Activated naive CD4-positive, alpha-beta T cell treated with anti-CD3 and anti-CD28 coated beads, Interleukin-2, amount 50 U/mL, for 24 hours (primary cell): ENCODE results near the gene THAP12.

Source experiments
- H3K27ac Mint-ChIP-seq: one replicate; pipeline ENCODE4 v1.8.0; 2021; ENCODE audit warnings: mild to moderate bottlenecking, mixed read lengths
- H3K27me3 Mint-ChIP-seq: one replicate; pipeline ENCODE4 v1.8.0; 2021; ENCODE audit warnings: mixed read lengths
- H3K36me3 Mint-ChIP-seq: one replicate; pipeline ENCODE4 v1.8.0; 2021; ENCODE audit warnings: mixed read lengths
- H3K4me1 Mint-ChIP-seq: one replicate; pipeline ENCODE4 v1.8.0; 2021; ENCODE audit warnings: mixed read lengths
- H3K4me3 Mint-ChIP-seq: one replicate; pipeline ENCODE4 v1.8.0; 2021; ENCODE audit warnings: mild to moderate bottlenecking, mixed read lengths
- H3K9me3 Mint-ChIP-seq: one replicate; pipeline ENCODE4 v1.8.0; 2021; ENCODE audit warnings: mixed read lengths

The THAP12 gene

DNA sequence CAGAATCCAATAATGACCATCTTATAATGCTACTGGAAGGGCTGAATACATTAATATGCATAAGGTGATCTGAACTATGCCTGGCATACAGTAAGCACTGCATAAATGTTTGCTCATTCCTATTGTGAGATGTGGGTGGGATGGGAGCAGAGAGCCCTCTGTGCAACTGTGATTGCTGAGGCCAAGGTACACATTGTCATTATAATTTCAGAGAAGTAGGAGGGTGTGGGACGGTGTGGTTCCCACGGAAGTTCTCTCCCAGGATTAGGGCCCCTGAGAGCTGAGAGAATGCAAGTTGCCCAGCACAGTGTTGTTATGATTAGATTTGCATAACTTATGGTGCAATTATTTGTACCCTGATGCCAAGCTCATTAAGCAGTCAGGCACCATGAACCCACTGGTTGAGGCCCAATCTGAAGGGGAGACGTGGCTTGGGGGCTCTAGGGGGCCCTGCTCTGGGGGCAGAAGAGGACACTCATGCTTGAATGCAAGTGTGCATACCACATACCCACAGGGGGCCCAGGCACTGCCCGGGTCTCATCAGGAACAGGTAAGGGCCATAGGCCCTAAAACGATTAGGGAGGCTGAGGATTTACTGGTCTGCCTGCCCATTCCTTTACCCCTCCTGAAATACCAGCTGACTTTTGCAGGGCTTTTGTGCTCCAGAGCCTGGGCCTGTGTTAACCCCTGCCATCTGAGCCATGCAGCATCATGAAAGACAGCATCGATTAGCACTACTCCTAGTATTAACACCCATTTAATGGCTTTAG is 72.8 kb downstream of the THAP12 start:
- no peak overlapping the region for H3K4me3 Mint-ChIP-seq
- H3K36me3 Mint-ChIP-seq = no peaks in the 10 kb centered on the region
- H3K27me3 Mint-ChIP-seq = no peaks in the 10 kb centered on the region
- H3K4me1 Mint-ChIP-seq = no peaks in the 10 kb centered on the region
- H3K9me3 Mint-ChIP-seq = no peaks in the 10 kb centered on the region
- no peak overlapping the region for H3K27ac Mint-ChIP-seq

DNA sequence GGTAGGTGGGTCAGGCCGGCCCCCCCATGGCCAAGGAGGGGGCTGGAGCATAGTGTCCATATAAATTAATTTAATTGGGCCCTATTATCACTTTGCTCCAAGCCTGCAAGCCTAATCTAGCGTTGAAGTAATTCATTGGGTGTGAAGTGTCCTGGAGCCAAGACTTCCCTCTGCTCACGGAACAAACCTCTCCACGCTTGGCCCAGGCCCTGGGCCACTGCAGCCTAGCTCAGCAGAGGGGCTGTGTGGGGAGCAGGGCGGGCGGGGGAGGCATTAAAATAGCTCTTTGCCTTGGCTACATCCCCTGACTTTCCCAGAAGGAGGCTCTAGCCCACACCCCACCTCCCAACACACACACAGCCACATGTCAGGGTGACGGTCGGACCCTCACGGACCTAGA is 73.5 kb downstream of the THAP12 start:
- no peaks in the 10 kb centered on the region for H3K36me3 Mint-ChIP-seq
- H3K9me3 Mint-ChIP-seq = no peaks in the 10 kb centered on the region
- H3K27me3 Mint-ChIP-seq = no peaks in the 10 kb centered on the region
- H3K4me1 Mint-ChIP-seq = no peaks in the 10 kb centered on the region
- H3K4me3 Mint-ChIP-seq = no peak overlapping the region
- H3K27ac Mint-ChIP-seq = no peak overlapping the region

DNA sequence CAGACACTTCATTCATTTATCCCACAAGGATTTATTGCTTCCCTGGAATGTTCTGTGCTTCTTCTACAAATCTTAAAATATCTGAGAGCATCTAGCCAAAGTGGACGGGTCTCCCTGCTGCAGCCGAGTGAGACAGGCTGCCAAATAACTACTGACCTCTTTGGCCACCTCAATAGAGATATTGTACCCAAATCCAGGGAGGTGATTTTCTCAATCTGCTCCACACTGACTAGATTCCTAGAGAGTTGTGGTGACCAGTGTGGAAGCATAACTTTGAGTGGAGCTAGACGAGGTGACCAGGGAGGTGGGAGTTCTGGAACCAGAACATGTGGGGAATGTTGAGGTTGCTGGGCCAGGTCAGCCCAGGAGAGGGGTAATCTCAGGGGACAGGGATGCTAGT is 77.5 kb downstream of the THAP12 start:
- Mint-ChIP-seq H3K4me1 (no peaks in the 10 kb centered on the region), H3K9me3 (no peaks in the 10 kb centered on the region), H3K27ac (no peak overlapping the region), H3K27me3 (no peaks in the 10 kb centered on the region), H3K36me3 (no peaks in the 10 kb centered on the region), H3K4me3 (no peak overlapping the region)

DNA sequence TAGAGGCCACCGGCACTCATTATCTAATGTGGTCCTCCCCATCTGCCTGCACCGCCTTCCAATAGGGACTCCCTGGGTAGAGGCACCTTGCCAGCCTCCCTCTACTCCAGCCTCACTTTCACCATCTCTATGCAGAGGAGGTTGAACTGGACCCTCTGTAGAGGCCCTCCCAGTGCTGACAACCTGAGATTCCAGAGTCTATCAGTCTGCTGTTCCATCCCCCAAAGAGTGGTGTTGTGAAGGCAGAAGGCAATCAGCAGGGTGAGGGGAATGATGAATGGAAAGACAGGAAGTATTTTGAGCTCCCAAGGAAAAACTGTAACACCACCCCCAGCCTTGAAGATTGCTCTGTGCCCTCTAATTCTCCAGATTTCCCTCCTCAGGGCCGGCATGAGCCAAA is 77.9 kb downstream of the THAP12 start:
- no peaks in the 10 kb centered on the region for H3K36me3 Mint-ChIP-seq
- H3K27me3 Mint-ChIP-seq = no peaks in the 10 kb centered on the region
- no peaks in the 10 kb centered on the region for H3K4me1 Mint-ChIP-seq
- H3K4me3 Mint-ChIP-seq = no peak overlapping the region
- no peaks in the 10 kb centered on the region for H3K9me3 Mint-ChIP-seq
- no peak overlapping the region for H3K27ac Mint-ChIP-seq
